GM12878 (cell line): ENCODE measurements around the gene UVRAG. TPM values are rescaled to one million over a fixed set of nuclear protein-coding genes. Genes with fewer than 3 reads are reported as not detected.
A peak's percentile ranks its signal among the peaks of the same experiment; 100 is the strongest.

ENCODE experiments used
- BMI1 ChIP-seq: fragments of 450-650 bp; IDR thresholded peaks from 2 replicates; pipeline ENCODE4 v1.6.1; 2016; ENCODE audit warnings: mild to moderate bottlenecking, moderate library complexity, borderline replicate concordance
- CREM ChIP-seq: IDR thresholded peaks from 2 replicates; pipeline ENCODE4 v1.6.1; 2014; ENCODE audit warnings: antibody characterized with exemption, low read depth
- EED ChIP-seq: sonication (generic); IDR thresholded peaks from 2 replicates; pipeline ENCODE4 v1.6.1; 2016; ENCODE audit warnings: antibody characterized with exemption, low read depth
- ESRRA ChIP-seq: IDR thresholded peaks from 2 replicates; pipeline ENCODE4 v1.6.1; 2012; ENCODE audit warnings: mild to moderate bottlenecking, low read length, improper control_type of control experiment
- KAT2A ChIP-seq: conservative IDR thresholded peaks from 2 replicates; pipeline ENCODE4 v1.6.1; 2011; ENCODE audit warnings: low read depth, low read length; ENCODE audit not compliant: control insufficient read depth
- NFYA ChIP-seq: IDR thresholded peaks from 2 replicates; pipeline ENCODE4 v1.6.1; 2011; ENCODE audit warnings: low read depth, mild to moderate bottlenecking, low read length, improper control_type of control experiment, borderline replicate concordance
- NKRF ChIP-seq: fragments of 450-650 bp; conservative IDR thresholded peaks from 2 replicates; pipeline ENCODE4 v1.6.1; 2017; ENCODE audit warnings: mild to moderate bottlenecking, moderate library complexity
- NRF1 ChIP-seq: conservative IDR thresholded peaks from 2 replicates; pipeline ENCODE4 v1.6.1; 2011; ENCODE audit warnings: mild to moderate bottlenecking, low read depth, low read length, improper control_type of control experiment
- PAX5 ChIP-seq: IDR thresholded peaks from 2 replicates; pipeline ENCODE4 v1.6.1; 2011; ENCODE audit warnings: low read depth, low read length, borderline replicate concordance
- RB1 ChIP-seq: fragments of 450-650 bp; formaldehyde crosslinking; IDR thresholded peaks from 2 replicates; pipeline ENCODE4 v1.6.1; 2017; ENCODE audit warnings: mild to moderate bottlenecking, borderline replicate concordance
- RCOR1 ChIP-seq: conservative IDR thresholded peaks from 2 replicates; pipeline ENCODE4 v1.6.1; 2012; ENCODE audit warnings: low read depth, low read length, improper control_type of control experiment
- RELB ChIP-seq: fragments of 450-650 bp; IDR thresholded peaks from 2 replicates; pipeline ENCODE4 v1.6.1; 2017; ENCODE audit warnings: low read depth, mild to moderate bottlenecking, moderate library complexity
- SMAD1 ChIP-seq: fragments of 450-650 bp; IDR thresholded peaks from 2 replicates; pipeline ENCODE4 v1.6.1; 2018; ENCODE audit warnings: mild to moderate bottlenecking, low read depth; ENCODE audit not compliant: partially characterized antibody
- SPI1 ChIP-seq: IDR thresholded peaks from 2 replicates; pipeline ENCODE4 v1.6.1; 2011; ENCODE audit warnings: low read depth, mild to moderate bottlenecking, low read length, moderate library complexity, borderline replicate concordance; ENCODE audit not compliant: insufficient read depth
- ZBED1 ChIP-seq: IDR thresholded peaks from 2 replicates; pipeline ENCODE4 v1.6.1; 2016; ENCODE audit warnings: borderline replicate concordance
- polyA plus RNA-seq, 11 experiments: library from polyadenylated mRNA; depleted of rRNA in 4 of 11; unstranded in 6 of 11; stranded (reverse) in 5 of 11; fragments of >200 nt; fragmentation: Nextera tagmentation in 4 of 11; fragmentation: Illumina TruSeq in 1 of 11; extraction: Ambion mirVana in 4 of 11; extraction: Trizol in 1 of 11; gene quantifications; 1 replicate in 1 of 11; 2 replicates in 10 of 11; pipeline versions ENCODE4 v1.2.1 to v1.2.3, GENCODE V29; 2011 to 2016; ENCODE audit warnings: inconsistent platforms in 2 of 11, missing spikeins in 2 of 11, low read depth in 1 of 11
- total RNA-seq, 4 experiments: library from RNA; depleted of rRNA in 3 of 4; stranded (reverse); fragments of >200 nt in 3 of 4; fragmentation: Illumina TruSeq in 1 of 4; extraction: Trizol in 1 of 4; gene quantifications; 2 replicates each; pipeline versions ENCODE4 v1.2.1 to v1.2.3, GENCODE V29; 2013 to 2021
- TF ChIP-seq, protein P1 (sequence below): IDR thresholded peaks from 2 replicates; pipeline ENCODE4 v1.6.1; 2012; ENCODE audit warnings: improper control_type of control experiment, low read depth, low read length; ENCODE audit not compliant: insufficient replicate concordance
- TF ChIP-seq, protein P2 (sequence below): fragments of 450-650 bp; IDR thresholded peaks from 2 replicates; pipeline ENCODE4 v1.6.1; 2018; ENCODE audit warnings: borderline replicate concordance, mild to moderate bottlenecking; ENCODE audit not compliant: partially characterized antibody

UVRAG gene
- total and polyA plus RNA-seq, 10 of the 15 experiments (the other 5 are each of a cell fraction or from before 2014, with no cell fraction given): 7.0 to 43.4 (median 37.0) TPM

- TF ChIP-seq, protein P1, sequence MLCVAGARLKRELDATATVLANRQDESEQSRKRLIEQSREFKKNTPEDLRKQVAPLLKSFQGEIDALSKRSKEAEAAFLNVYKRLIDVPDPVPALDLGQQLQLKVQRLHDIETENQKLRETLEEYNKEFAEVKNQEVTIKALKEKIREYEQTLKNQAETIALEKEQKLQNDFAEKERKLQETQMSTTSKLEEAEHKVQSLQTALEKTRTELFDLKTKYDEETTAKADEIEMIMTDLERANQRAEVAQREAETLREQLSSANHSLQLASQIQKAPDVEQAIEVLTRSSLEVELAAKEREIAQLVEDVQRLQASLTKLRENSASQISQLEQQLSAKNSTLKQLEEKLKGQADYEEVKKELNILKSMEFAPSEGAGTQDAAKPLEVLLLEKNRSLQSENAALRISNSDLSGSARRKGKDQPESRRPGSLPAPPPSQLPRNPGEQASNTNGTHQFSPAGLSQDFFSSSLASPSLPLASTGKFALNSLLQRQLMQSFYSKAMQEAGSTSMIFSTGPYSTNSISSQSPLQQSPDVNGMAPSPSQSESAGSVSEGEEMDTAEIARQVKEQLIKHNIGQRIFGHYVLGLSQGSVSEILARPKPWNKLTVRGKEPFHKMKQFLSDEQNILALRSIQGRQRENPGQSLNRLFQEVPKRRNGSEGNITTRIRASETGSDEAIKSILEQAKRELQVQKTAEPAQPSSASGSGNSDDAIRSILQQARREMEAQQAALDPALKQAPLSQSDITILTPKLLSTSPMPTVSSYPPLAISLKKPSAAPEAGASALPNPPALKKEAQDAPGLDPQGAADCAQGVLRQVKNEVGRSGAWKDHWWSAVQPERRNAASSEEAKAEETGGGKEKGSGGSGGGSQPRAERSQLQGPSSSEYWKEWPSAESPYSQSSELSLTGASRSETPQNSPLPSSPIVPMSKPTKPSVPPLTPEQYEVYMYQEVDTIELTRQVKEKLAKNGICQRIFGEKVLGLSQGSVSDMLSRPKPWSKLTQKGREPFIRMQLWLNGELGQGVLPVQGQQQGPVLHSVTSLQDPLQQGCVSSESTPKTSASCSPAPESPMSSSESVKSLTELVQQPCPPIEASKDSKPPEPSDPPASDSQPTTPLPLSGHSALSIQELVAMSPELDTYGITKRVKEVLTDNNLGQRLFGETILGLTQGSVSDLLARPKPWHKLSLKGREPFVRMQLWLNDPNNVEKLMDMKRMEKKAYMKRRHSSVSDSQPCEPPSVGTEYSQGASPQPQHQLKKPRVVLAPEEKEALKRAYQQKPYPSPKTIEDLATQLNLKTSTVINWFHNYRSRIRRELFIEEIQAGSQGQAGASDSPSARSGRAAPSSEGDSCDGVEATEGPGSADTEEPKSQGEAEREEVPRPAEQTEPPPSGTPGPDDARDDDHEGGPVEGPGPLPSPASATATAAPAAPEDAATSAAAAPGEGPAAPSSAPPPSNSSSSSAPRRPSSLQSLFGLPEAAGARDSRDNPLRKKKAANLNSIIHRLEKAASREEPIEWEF: no peak
- TF ChIP-seq RELB (peak; percentile 92), CREM (peak; percentile 92), ESRRA (no peak), EED (peak; percentile 96), NRF1 (no peak), ZBED1 (peak; percentile 71; the same call in 1 of the 2 replicates), SMAD1 (no peak), RB1 (no peak), NKRF (peak; percentile 42; the same call in 1 of the 2 replicates), NFYA (no peak), SPI1 (peak; percentile 100), PAX5 (peak; percentile 90), KAT2A (no peak), BMI1 (peak; percentile 73), RCOR1 (0 out of 2 replicates have a peak, but pooled peaks have one; percentile 31)
- TF ChIP-seq, protein P2, sequence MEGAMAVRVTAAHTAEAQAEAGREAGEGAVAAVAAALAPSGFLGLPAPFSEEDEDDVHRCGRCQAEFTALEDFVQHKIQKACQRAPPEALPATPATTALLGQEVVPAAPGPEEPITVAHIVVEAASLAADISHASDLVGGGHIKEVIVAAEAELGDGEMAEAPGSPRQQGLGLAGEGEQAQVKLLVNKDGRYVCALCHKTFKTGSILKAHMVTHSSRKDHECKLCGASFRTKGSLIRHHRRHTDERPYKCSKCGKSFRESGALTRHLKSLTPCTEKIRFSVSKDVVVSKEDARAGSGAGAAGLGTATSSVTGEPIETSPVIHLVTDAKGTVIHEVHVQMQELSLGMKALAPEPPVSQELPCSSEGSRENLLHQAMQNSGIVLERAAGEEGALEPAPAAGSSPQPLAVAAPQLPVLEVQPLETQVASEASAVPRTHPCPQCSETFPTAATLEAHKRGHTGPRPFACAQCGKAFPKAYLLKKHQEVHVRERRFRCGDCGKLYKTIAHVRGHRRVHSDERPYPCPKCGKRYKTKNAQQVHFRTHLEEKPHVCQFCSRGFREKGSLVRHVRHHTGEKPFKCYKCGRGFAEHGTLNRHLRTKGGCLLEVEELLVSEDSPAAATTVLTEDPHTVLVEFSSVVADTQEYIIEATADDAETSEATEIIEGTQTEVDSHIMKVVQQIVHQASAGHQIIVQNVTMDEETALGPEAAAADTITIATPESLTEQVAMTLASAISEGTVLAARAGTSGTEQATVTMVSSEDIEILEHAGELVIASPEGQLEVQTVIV: no peak
Observed at GRCh38 chr11:75773595-75774353, 41.2 kb upstream of the UVRAG start (continued).
